ENCODE data around the gene JUND.

JUND gene

GRCh38 chr19:18279516-18280246, 1.7 kb downstream of the JUND start:
- Histone ChIP-seq H3F3A (ENCODE audit: insufficient read depth) (peaks cover 9% of the 10 kb centered on the region), H3K4me3 (ENCODE audit: insufficient read depth, low read length, poor library complexity, severe bottlenecking) (peak overlapping the region; percentile 77), H3K9me2 (replicated peaks; ENCODE audit: insufficient read depth, low read length) (no peaks in the 10 kb centered on the region), H3K27me3 (ENCODE audit: low read length) (no peaks in the 10 kb centered on the region), H4K20me1 (ENCODE audit: low read depth, low read length) (no peaks in the 10 kb centered on the region), H3K9me3 (ENCODE audit: insufficient read depth, low read length) (no peaks in the 10 kb centered on the region), H3K79me2 (ENCODE audit: insufficient read depth, low read length) (no peaks in the 10 kb centered on the region), H2AFZ (ENCODE audit: low read depth, low read length, severe bottlenecking) (peak overlapping the region; percentile 56), H3K36me3 (ENCODE audit: low read length) (no peaks in the 10 kb centered on the region), H3K9ac (ENCODE audit: low read length) (peak overlapping the region; percentile 72), H3K4me2 (ENCODE audit: low read depth, low read length, poor library complexity, severe bottlenecking) (peak overlapping the region; percentile 93), H3K27ac (ENCODE audit: low read depth, low read length) (peak overlapping the region; percentile 92)
- TF ChIP-seq CTCF (IDR thresholded peaks at IDR 0.05; ENCODE audit: insufficient read depth, low read length, poor library complexity, severe bottlenecking), result peak; percentile 99
- TF ChIP-seq EZH2phosphoT487 (conservative IDR thresholded peaks at IDR 0.05; ENCODE audit: low read length), result no peak

GRCh38 chr19:18279266-18279515, 2.2 kb downstream of the JUND start:
- Histone ChIP-seq H2AFZ (ENCODE audit: low read depth, low read length, severe bottlenecking) (no peak overlapping the region), H4K20me1 (ENCODE audit: low read depth, low read length) (no peaks in the 10 kb centered on the region), H3K9me2 (replicated peaks; ENCODE audit: insufficient read depth, low read length) (no peaks in the 10 kb centered on the region), H3K4me2 (ENCODE audit: low read depth, low read length, poor library complexity, severe bottlenecking) (peak overlapping the region; percentile 93), H3K79me2 (ENCODE audit: insufficient read depth, low read length) (no peaks in the 10 kb centered on the region), H3K9me3 (ENCODE audit: insufficient read depth, low read length) (no peaks in the 10 kb centered on the region), H3K4me3 (ENCODE audit: insufficient read depth, low read length, poor library complexity, severe bottlenecking) (peak overlapping the region; percentile 32), H3K27ac (ENCODE audit: low read depth, low read length) (peak overlapping the region; percentile 92), H3K27me3 (ENCODE audit: low read length) (no peaks in the 10 kb centered on the region), H3F3A (ENCODE audit: insufficient read depth) (peaks cover 9% of the 10 kb centered on the region), H3K36me3 (ENCODE audit: low read length) (no peaks in the 10 kb centered on the region), H3K9ac (ENCODE audit: low read length) (peak overlapping the region; percentile 72)
- TF ChIP-seq CTCF (IDR thresholded peaks at IDR 0.05; ENCODE audit: insufficient read depth, low read length, poor library complexity, severe bottlenecking), result no peak

- H3K4me3 ChIP-seq (ENCODE audit: insufficient read depth, low read length, poor library complexity, severe bottlenecking), result peak overlapping the region; percentile 32
- H3K9me2 ChIP-seq (replicated peaks; ENCODE audit: insufficient read depth, low read length), result no peaks in the 10 kb centered on the region
- peak overlapping the region; percentile 72 for H3K9ac ChIP-seq (ENCODE audit: low read length)
- no peaks in the 10 kb centered on the region for H3K27me3 ChIP-seq (ENCODE audit: low read length)
- no peaks in the 10 kb centered on the region for H4K20me1 ChIP-seq (ENCODE audit: low read depth, low read length)
- H3K4me2 ChIP-seq (ENCODE audit: low read depth, low read length, poor library complexity, severe bottlenecking), result peak overlapping the region; percentile 93
- H3F3A ChIP-seq (ENCODE audit: insufficient read depth), result peaks cover 9% of the 10 kb centered on the region
- no peaks in the 10 kb centered on the region for H3K79me2 ChIP-seq (ENCODE audit: insufficient read depth, low read length)
- H2AFZ ChIP-seq (ENCODE audit: low read depth, low read length, severe bottlenecking), result no peak overlapping the region
- peak; percentile 40 for TF ChIP-seq CTCF (IDR thresholded peaks at IDR 0.05; ENCODE audit: insufficient read depth, low read length, poor library complexity, severe bottlenecking)
- TF ChIP-seq EZH2phosphoT487 (conservative IDR thresholded peaks at IDR 0.05; ENCODE audit: low read length), result no peak
- no peaks in the 10 kb centered on the region for H3K9me3 ChIP-seq (ENCODE audit: insufficient read depth, low read length)
- H3K27ac ChIP-seq (ENCODE audit: low read depth, low read length), result peak overlapping the region; percentile 92
- H3K36me3 ChIP-seq (ENCODE audit: low read length), result no peaks in the 10 kb centered on the region
These were observed 2.7 kb downstream of the JUND start for GRCh38 chr19:18278521-18279265.

All from SU-DHL-6 (cell line).